ENCODE data around the gene SMAD4. TPM values are rescaled to one million over a fixed set of nuclear protein-coding genes. Genes with fewer than 3 reads are reported as not detected.

SMAD4 gene
- total and polyA plus RNA-seq, 2 of the 8 experiments (the other 6 are each of a cell fraction or from before 2014, with no cell fraction given): 86.5 to 139 TPM

GRCh38 chr18:51125976-51126375 is 96.0 kb downstream of the SMAD4 start (continued):
- TF ChIP-seq BRCA1 (IDR thresholded peaks at IDR 0.05; ENCODE audit: low read depth, low read length): no peak

All from H1 (cell line).